OCI-LY3 (cell line): Measurements from ENCODE around the gene ADARB2.

Experiments used
- H2AFZ ChIP-seq: fragments of 200-600, 300-600 bp; shearing (Covaris generic); 2 replicates; pipeline ENCODE4 v1.6.0; 2014; ENCODE audit warnings: antibody characterized with exemption, low read depth, low read length
- H3K27ac ChIP-seq: fragments of 200-600, 300-600 bp; sonication (generic); 2 replicates; pipeline ENCODE4 v1.5.1; 2014; ENCODE audit warnings: mild to moderate bottlenecking, low read length, moderate library complexity, mixed read lengths
- H3K27me3 ChIP-seq: fragments of 200-600, 300-600 bp; sonication (generic); 2 replicates; pipeline ENCODE4 v1.6.1; 2014; ENCODE audit warnings: low read depth, low read length, mixed read lengths
- H3K36me3 ChIP-seq: fragments of 200-600, 300-600 bp; sonication (generic); replicated peaks from 2 replicates; pipeline ENCODE3; 2014; ENCODE audit warnings: low read depth, low read length, mixed read lengths
- H3K4me1 ChIP-seq: fragments of 300-600, 200-600 bp; sonication (generic); 2 replicates; pipeline ENCODE4 v1.6.1; 2014; ENCODE audit warnings: low read length, mixed read lengths
- H3K4me2 ChIP-seq: fragments of 200-600, 300-600 bp; sonication (generic); 2 replicates; pipeline ENCODE4 v1.6.1; 2014; ENCODE audit warnings: low read length, mixed read lengths
- H3K4me3 ChIP-seq: fragments of 300-600, 200-600 bp; sonication (generic); 2 replicates; pipeline ENCODE4 v1.5.1; 2014; ENCODE audit warnings: antibody characterized with exemption, mild to moderate bottlenecking, low read length, moderate library complexity
- H3K79me2 ChIP-seq: fragments of 300-600, 200-600 bp; shearing (Covaris generic); 2 replicates; pipeline ENCODE4 v1.6.1; 2014; ENCODE audit warnings: mild to moderate bottlenecking, low read length, mixed read lengths
- H3K9ac ChIP-seq: fragments of 300-600, 200-600 bp; shearing (Covaris generic); 2 replicates; pipeline ENCODE4 v1.6.0; 2014; ENCODE audit warnings: mild to moderate bottlenecking, low read length, moderate library complexity
- H3K9me3 ChIP-seq: fragments of 200-600, 300-600 bp; shearing (Covaris generic); 2 replicates; pipeline ENCODE4 v1.6.1; 2014; ENCODE audit warnings: low read length, mixed read lengths; ENCODE audit not compliant: insufficient read depth
- H4K20me1 ChIP-seq: fragments of 200-600, 300-600 bp; sonication (generic); 2 replicates; pipeline ENCODE4 v1.6.1; 2016; ENCODE audit warnings: low read length, mixed read lengths; ENCODE audit not compliant: insufficient read depth
- EZH2phosphoT487 ChIP-seq: fragments of 200-600 bp; shearing (Covaris generic); IDR thresholded peaks from 2 replicates; pipeline ENCODE4 v1.6.1; 2018; ENCODE audit warnings: antibody characterized with exemption, mixed run types, low read depth
- TF ChIP-seq, protein P1 (sequence below): fragments of 200-600, 300-600 bp; sonication (generic); IDR thresholded peaks from 2 replicates; pipeline ENCODE4 v1.5.1; 2014; ENCODE audit warnings: antibody characterized with exemption, low read length, low read depth

Gene ADARB2

DNA sequence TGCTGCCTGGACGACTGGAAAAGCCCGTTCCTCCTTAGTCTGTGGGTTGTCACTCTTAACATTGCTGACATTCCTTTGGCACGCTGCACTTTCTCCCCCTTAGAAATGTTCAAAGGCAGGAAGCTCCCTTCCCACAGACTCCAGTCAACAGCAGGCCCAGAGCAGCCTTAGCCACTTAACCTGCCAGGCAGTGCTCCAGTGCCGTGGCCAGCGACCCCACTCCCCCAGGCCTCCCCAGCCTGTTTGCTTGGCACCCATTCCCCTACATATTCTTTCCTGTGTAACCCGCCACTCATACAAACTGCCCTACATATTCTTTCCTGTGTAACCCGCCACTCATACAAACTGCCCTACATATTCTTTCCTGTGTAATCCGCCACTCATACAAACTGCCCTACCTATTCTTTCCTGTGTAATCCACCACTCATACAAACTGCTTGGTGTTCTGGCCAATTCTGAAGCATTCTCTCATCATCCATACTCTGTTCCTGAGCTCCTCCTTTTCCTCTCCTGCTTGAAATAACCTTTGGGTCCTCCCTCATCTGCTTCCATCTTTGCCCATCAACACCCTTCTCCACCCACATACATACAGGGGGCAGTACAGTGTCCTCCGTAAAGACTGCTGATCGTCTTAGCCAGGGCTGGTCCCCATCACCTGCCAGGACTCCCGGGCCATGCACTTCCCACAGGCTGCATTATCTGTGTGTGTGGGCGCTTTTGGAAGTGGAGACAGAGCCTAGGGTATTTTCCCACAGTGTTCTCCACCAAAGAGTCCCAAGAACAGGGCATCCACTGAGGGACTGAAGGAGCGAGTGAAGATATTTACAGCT is 57.3 kb downstream of the ADARB2 start:
- Histone ChIP-seq H3K4me1 (no peaks in the 10 kb centered on the region), H4K20me1 (no peaks in the 10 kb centered on the region), H3K9ac (no peak overlapping the region), H3K79me2 (no peaks in the 10 kb centered on the region), H3K4me2 (no peak overlapping the region), H3K27ac (no peak overlapping the region), H3K36me3 (no peaks in the 10 kb centered on the region), H3K27me3 (no peaks in the 10 kb centered on the region), H3K9me3 (no peaks in the 10 kb centered on the region), H2AFZ (no peak overlapping the region), H3K4me3 (no peak overlapping the region)
- TF ChIP-seq, protein P1, sequence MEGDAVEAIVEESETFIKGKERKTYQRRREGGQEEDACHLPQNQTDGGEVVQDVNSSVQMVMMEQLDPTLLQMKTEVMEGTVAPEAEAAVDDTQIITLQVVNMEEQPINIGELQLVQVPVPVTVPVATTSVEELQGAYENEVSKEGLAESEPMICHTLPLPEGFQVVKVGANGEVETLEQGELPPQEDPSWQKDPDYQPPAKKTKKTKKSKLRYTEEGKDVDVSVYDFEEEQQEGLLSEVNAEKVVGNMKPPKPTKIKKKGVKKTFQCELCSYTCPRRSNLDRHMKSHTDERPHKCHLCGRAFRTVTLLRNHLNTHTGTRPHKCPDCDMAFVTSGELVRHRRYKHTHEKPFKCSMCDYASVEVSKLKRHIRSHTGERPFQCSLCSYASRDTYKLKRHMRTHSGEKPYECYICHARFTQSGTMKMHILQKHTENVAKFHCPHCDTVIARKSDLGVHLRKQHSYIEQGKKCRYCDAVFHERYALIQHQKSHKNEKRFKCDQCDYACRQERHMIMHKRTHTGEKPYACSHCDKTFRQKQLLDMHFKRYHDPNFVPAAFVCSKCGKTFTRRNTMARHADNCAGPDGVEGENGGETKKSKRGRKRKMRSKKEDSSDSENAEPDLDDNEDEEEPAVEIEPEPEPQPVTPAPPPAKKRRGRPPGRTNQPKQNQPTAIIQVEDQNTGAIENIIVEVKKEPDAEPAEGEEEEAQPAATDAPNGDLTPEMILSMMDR = no peak
- no peak for TF ChIP-seq EZH2phosphoT487

DNA sequence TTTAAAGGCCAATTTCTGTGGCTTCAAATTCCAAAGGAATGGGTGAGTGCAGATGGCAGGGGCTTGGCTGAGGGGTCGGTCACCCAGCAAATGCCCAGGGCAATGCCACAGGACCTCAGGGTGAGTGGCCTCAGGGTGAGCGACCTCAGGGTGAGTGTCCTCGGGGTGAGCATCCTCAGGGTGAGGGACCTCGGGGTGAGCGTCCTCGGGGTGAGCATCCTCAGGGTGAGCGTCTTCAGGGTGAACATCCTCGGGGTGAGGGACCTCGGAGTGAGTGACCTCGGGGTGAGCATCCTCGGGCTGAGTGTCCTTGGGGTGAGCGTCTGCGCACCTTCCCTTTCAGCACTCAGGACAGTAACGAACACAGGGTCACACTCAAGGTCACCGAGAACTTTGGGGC is 59.2 kb downstream of the ADARB2 start:
- Histone ChIP-seq H2AFZ (no peak overlapping the region), H3K79me2 (no peaks in the 10 kb centered on the region), H3K4me3 (no peak overlapping the region), H3K9ac (no peak overlapping the region), H3K27ac (no peak overlapping the region), H3K9me3 (no peaks in the 10 kb centered on the region), H3K36me3 (no peaks in the 10 kb centered on the region), H3K4me1 (no peaks in the 10 kb centered on the region), H3K27me3 (no peaks in the 10 kb centered on the region), H4K20me1 (no peaks in the 10 kb centered on the region), H3K4me2 (no peak overlapping the region)
- no peak for TF ChIP-seq EZH2phosphoT487
- TF ChIP-seq, protein P1 = no peak

DNA sequence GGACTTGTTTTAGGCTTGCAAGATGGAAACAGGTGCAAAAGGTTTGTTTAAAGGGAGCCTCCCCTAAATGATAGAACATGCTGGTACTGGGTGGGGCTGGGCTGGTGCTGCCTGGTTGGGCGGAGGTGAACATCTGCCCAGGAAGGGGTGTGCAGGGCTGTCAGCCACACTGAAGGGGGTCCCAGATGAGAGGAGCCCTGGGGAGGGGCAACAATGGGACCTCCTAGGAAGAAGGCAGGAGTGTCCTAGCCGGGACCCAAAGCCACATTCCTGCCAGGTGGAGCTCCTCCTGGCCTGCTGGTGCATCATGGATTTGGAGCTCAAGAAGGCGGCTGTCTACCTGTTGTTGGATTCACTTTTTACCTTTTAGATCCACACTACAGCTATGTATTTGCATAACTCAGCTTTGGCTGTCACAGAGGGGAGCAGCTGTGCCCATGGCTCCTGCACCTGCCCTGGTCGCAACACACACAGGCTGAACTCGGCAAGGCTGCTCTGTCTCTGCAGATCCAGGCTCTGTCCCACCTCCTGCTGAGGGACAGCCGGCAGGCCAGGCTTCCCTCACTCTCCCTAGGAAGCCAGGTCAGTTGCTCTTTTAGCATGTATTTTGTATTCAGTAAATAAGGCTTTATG is 59.9 kb downstream of the ADARB2 start:
- TF ChIP-seq, protein P1 = no peak
- TF ChIP-seq EZH2phosphoT487 = no peak
- Histone ChIP-seq H3K79me2 (no peaks in the 10 kb centered on the region), H3K9me3 (no peaks in the 10 kb centered on the region), H3K27ac (no peak overlapping the region), H3K36me3 (no peaks in the 10 kb centered on the region), H3K27me3 (no peaks in the 10 kb centered on the region), H4K20me1 (no peaks in the 10 kb centered on the region), H3K4me1 (no peaks in the 10 kb centered on the region), H3K9ac (no peak overlapping the region), H2AFZ (no peak overlapping the region), H3K4me3 (no peak overlapping the region), H3K4me2 (no peak overlapping the region)

DNA sequence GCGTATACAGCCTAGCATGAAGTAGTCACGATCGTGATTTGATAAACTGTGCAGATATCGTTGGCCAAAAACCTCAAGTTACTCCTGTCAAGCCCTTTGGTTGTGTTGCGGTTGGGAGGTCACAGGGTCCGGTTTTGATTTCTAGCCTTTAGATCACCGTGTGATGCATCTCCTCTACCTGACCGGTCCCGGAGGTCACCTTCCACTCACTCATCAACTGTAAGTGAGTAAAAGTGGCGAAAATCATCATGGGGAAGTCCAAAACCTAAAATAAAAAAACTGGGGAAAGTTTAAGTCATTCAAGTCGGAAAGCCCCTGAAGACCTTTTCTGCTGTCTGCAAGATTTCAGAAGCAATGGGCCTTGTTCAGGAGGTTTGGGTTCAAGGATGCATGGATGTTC is 62.8 kb downstream of the ADARB2 start:
- no peaks in the 10 kb centered on the region for H3K9me3 ChIP-seq
- TF ChIP-seq, protein P1 = no peak
- no peak for TF ChIP-seq EZH2phosphoT487
- H3K27me3 ChIP-seq = no peaks in the 10 kb centered on the region

More for the DNA sequence above, 62.8 kb downstream of the ADARB2 start:
- Histone ChIP-seq H4K20me1 (no peaks in the 10 kb centered on the region), H2AFZ (no peak overlapping the region), H3K36me3 (no peaks in the 10 kb centered on the region), H3K9ac (no peak overlapping the region), H3K79me2 (no peaks in the 10 kb centered on the region), H3K4me3 (no peak overlapping the region), H3K27ac (no peak overlapping the region), H3K4me1 (no peaks in the 10 kb centered on the region), H3K4me2 (no peak overlapping the region)
